IMR-90 (cell line): ENCODE data around the gene PZP. TPM values are rescaled to one million over a fixed set of nuclear protein-coding genes. Genes with fewer than 3 reads are reported as not detected.

ENCODE experiments used
- ATAC-seq: fragments of 200-7000 bp; cut with Tn5 transposase; 2 replicates; pipeline ENCODE4 v1.9.1; 2020; ENCODE audit warnings: low read depth, mild to moderate bottlenecking, moderate library complexity
- Bru-seq: library from RNA; stranded (reverse); fragments of 400-500 nt; gene quantifications from one replicate; lab custom pipeline; 2021; lab: Mats Ljungman, UMichigan
- BruChase-seq, 2 experiments: library from RNA; stranded (reverse); fragments of 400-500 nt; gene quantifications; one replicate each; lab custom pipeline; 2021; lab: Mats Ljungman, UMichigan
- BruUV-seq: library from RNA; stranded (reverse); fragments of 400-500 nt; replicated peaks from 2 replicates; lab custom pipeline; 2021; lab: Mats Ljungman, UMichigan
- CTCF ChIA-PET: fragments of 300-600 bp; formaldehyde crosslinking; extraction: SDS; loops from one replicate; lab custom pipeline; 2021; ENCODE audit warnings: antibody characterized with exemption; lab: Yijun Ruan, JAX
- POLR2A ChIA-PET: fragments of 300-600 bp; sonication (Branson Sonifier 250); formaldehyde crosslinking; loops from one replicate; lab custom pipeline; 2022; ENCODE audit warnings: antibody characterized with exemption; ENCODE audit not compliant: unreplicated experiment; lab: Charles Lee
- DNase-seq: peaks from one replicate; pipeline ENCODE4 v3.0.0; 2013
- H2AFZ ChIP-seq: replicated peaks from 2 replicates; pipeline ENCODE3; 2013; ENCODE audit warnings: low read length, mild to moderate bottlenecking; ENCODE audit not compliant: poor library complexity
- H2AK5ac ChIP-seq: 2 replicates; pipeline ENCODE4 v1.6.1; 2013; ENCODE audit warnings: low read depth, low read length, inconsistent platforms
- H2AK9ac ChIP-seq: replicated peaks from 2 replicates; pipeline ENCODE3; 2013; ENCODE audit warnings: mild to moderate bottlenecking, low read depth, low read length, moderate library complexity; ENCODE audit not compliant: poor library complexity
- H2BK120ac ChIP-seq: 2 replicates; pipeline ENCODE4 v1.6.1; 2013; ENCODE audit warnings: low read depth, low read length, inconsistent platforms
- H2BK15ac ChIP-seq: 3 replicates; pipeline ENCODE4 v1.6.1; 2013; ENCODE audit warnings: low read depth, low read length, inconsistent platforms
- H2BK20ac ChIP-seq: 2 replicates; pipeline ENCODE4 v1.6.1; 2013; ENCODE audit warnings: low read depth, mild to moderate bottlenecking, inconsistent platforms, low read length, moderate library complexity
- H2BK5ac ChIP-seq: 2 replicates; pipeline ENCODE4 v1.6.1; 2013; ENCODE audit warnings: mild to moderate bottlenecking, low read depth, low read length, inconsistent platforms; ENCODE audit not compliant: poor library complexity, severe bottlenecking
- H3K14ac ChIP-seq: replicated peaks from 2 replicates; pipeline ENCODE4 v1.6.1; 2013; ENCODE audit warnings: low read depth, low read length, inconsistent platforms
- H3K18ac ChIP-seq: 2 replicates; pipeline ENCODE4 v1.6.1; 2013; ENCODE audit warnings: low read depth, low read length, control low read depth
- H3K23ac ChIP-seq: 2 replicates; pipeline ENCODE4 v1.6.1; 2013; ENCODE audit warnings: low read depth, low read length, inconsistent platforms
- H3K27ac ChIP-seq: 2 replicates; pipeline ENCODE4 v1.5.1; 2013; ENCODE audit warnings: mild to moderate bottlenecking, control low read depth, low read length; ENCODE audit not compliant: insufficient read depth
- H3K27me3 ChIP-seq: 2 replicates; pipeline ENCODE4 v1.6.1; 2013; ENCODE audit warnings: low read length; ENCODE audit not compliant: control insufficient read depth, insufficient read depth
- H3K36me3 ChIP-seq: 2 replicates; pipeline ENCODE4 v1.6.1; 2013; ENCODE audit warnings: low read length, mixed read lengths; ENCODE audit not compliant: control insufficient read depth, insufficient read depth
- H3K4ac ChIP-seq: 2 replicates; pipeline ENCODE4 v1.6.1; 2013; ENCODE audit warnings: low read depth, low read length, inconsistent platforms
- H3K4me1 ChIP-seq: 2 replicates; pipeline ENCODE4 v1.6.1; 2013; ENCODE audit warnings: low read length, mixed read lengths; ENCODE audit not compliant: control insufficient read depth, insufficient read depth
- H3K4me2 ChIP-seq: 2 replicates; pipeline ENCODE4 v1.6.1; 2013; ENCODE audit warnings: low read depth, mild to moderate bottlenecking, control low read depth, low read length, moderate library complexity
- H3K4me3 ChIP-seq: 2 replicates; pipeline ENCODE4 v1.5.1; 2013; ENCODE audit warnings: low read depth, mild to moderate bottlenecking, control low read depth, low read length, moderate library complexity; ENCODE audit not compliant: insufficient read depth
- H3K56ac ChIP-seq: 2 replicates; pipeline ENCODE4 v1.6.1; 2013; ENCODE audit warnings: low read length, inconsistent platforms; ENCODE audit not compliant: insufficient read depth; ENCODE audit errors: extremely low read depth
- H3K79me1 ChIP-seq, 2 experiments: 2 replicates each; pipeline ENCODE4 v1.6.1; 2013; ENCODE audit warnings: low read length in 2 of 2, inconsistent platforms in 1 of 2, low read depth in 1 of 2
- H3K9ac ChIP-seq: 2 replicates; pipeline ENCODE4 v1.6.1; 2013; ENCODE audit warnings: low read depth, low read length, control low read depth
- H3K9me1 ChIP-seq: 2 replicates; pipeline ENCODE4 v1.6.1; 2013; ENCODE audit warnings: low read length, inconsistent platforms; ENCODE audit not compliant: insufficient read depth
- H3K9me3 ChIP-seq: 2 replicates; pipeline ENCODE4 v1.6.1; 2013; ENCODE audit warnings: low read length; ENCODE audit not compliant: control insufficient read depth, insufficient read depth
- H4K20me1 ChIP-seq: 2 replicates; pipeline ENCODE4 v1.6.1; 2013; ENCODE audit warnings: low read length, inconsistent platforms; ENCODE audit not compliant: insufficient read depth
- H4K5ac ChIP-seq: 2 replicates; pipeline ENCODE4 v1.6.1; 2013; ENCODE audit warnings: mild to moderate bottlenecking, low read depth, low read length, control low read depth
- H4K8ac ChIP-seq, 2 experiments: 2 replicates each; pipeline ENCODE4 v1.6.1; 2013; ENCODE audit warnings: low read depth in 2 of 2, low read length in 2 of 2, control low read depth in 1 of 2, inconsistent platforms in 1 of 2
- H4K91ac ChIP-seq: 2 replicates; pipeline ENCODE4 v1.6.1; 2013; ENCODE audit warnings: low read depth, low read length, inconsistent platforms; ENCODE audit not compliant: insufficient read depth
- CTCF ChIP-seq: conservative IDR thresholded peaks from 2 replicates; pipeline ENCODE4 v1.5.1; 2012; ENCODE audit warnings: mild to moderate bottlenecking, low read depth, low read length, improper control_type of control experiment
- SMC3 ChIP-seq: fragments of 150-350 bp; IDR thresholded peaks from 2 replicates; pipeline ENCODE4 v1.6.1; 2016; ENCODE audit warnings: low read depth, mild to moderate bottlenecking, antibody characterized with exemption, low read length, moderate library complexity
- WGBS, 2 experiments: methylation state at CpG; one replicate each; pipeline versions ENCODE4 v1.1.5 to v1.1.7; 2013; ENCODE audit warnings: missing lambda C conversion rate in 2 of 2; ENCODE audit not compliant: insufficient read length in 1 of 2; ENCODE audit errors: extremely low coverage in 2 of 2; 5-methylcytosine and 5-hydroxymethylcytosine counted together
- dilution Hi-C: fragments of 300-500 bp; cut with HindIII; formaldehyde crosslinking; loops from one replicate; pipeline ENCODE4 v1.14.3; 2018; ENCODE audit warnings: low sequenced_read_pairs; ENCODE audit not compliant: unreplicated experiment
- in situ Hi-C: fragments of 300-500 bp; cut with MboI; formaldehyde crosslinking; loops from 3 replicates; pipeline ENCODE4 v1.14.3; 2019; ENCODE audit warnings: low sequenced_read_pairs, inconsistent platforms, mixed read lengths
- intact Hi-C: fragments of 100-400 bp; cut with micrococcal nuclease; formaldehyde crosslinking; loops from 2 replicates; pipeline ENCODE4 v1.10.0; 2022
- long read RNA-seq: library from polyadenylated mRNA; unstranded; transcript quantifications from one replicate; pipeline ENCODE4 v2.0.0, GENCODE V29; 2021; ENCODE audit not compliant: unreplicated experiment
- polyA plus RNA-seq, 3 experiments: library from polyadenylated mRNA; depleted of rRNA; stranded (reverse); fragments of >200 nt; gene quantifications; 2 replicates each; pipeline ENCODE4 v1.2.3, GENCODE V29; 2012; ENCODE audit warnings: low replicate concordance in 1 of 3
- total RNA-seq: library from RNA; depleted of rRNA; stranded (reverse); fragments of >200 nt; gene quantifications from 2 replicates; pipeline ENCODE4 v1.2.3, GENCODE V29; 2012; rRNA removed

Gene PZP
- total RNA-seq (not detected in 2 replicates), polyA plus RNA-seq (2012; rRNA removed) (not detected in 2 replicates), Bru-seq, nascent RNA (not detected), BruChase-seq, experiment 1, labeled RNA remaining after a 6-hour chase (not detected), BruChase-seq, experiment 2, labeled RNA remaining after a 2-hour chase (not detected)
- not detected in 2 replicates for polyA plus RNA-seq (2012; cell fraction: cytosol; rRNA removed)
- polyA plus RNA-seq (2012; cell fraction: nucleus; rRNA removed; ENCODE audit: low replicate concordance), result not detected in 2 replicates
- long read RNA-seq, result 0 reads

DNA sequence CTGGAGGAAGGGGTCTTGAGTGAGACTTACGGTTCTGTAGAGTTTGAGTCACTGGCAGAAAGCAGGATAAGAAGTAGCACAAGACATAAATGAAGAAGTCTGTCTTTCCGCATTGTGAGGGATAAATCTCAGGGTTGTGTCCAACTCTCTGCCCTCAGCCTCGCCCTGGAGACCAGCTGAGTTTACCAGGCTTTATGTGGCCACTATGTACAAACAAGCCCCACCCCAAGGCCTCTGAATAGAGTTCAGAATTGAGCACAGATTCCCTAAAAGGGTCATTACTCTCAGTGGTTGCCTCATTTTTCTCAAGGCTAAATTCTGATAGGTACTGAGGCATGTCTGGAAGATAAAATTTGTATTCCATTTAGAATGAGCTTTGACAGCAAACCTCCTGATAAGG lies at the start of gene PZP:
PZP (minus strand) TSS at position 167 of the 400 bp plus-strand sequence; CDS start at position 113, 54 bp downstream.
- H2AK9ac ChIP-seq, result no peak within 1 kb of the TSS

More for the DNA sequence above, at the start of gene PZP:
- BruUV-seq, result no TSS peak
- no peak within 1 kb of the TSS for H4K5ac ChIP-seq
- H3K18ac ChIP-seq, result no peak within 1 kb of the TSS
- H3K4me2 ChIP-seq, result no peak within 1 kb of the TSS
- no peak within 1 kb of the TSS for H2AFZ ChIP-seq
- no peaks in the 10 kb centered on the region for H3K4me1 ChIP-seq
- no peaks in the 10 kb centered on the region for H3K79me1 ChIP-seq
- WGBS, 2 experiments, result 32% methylated on average over 2 of the region's 3 CpGs; no CpG with 5 or more reads in 1 of the 2 experiments
- H2BK15ac ChIP-seq, result no peak within 1 kb of the TSS
- no peak within 1 kb of the TSS for H2AK5ac ChIP-seq
- no peak within 1 kb of the TSS for H3K9ac ChIP-seq
- in situ Hi-C loops (no loop called here), dilution Hi-C loops (no loop called here), intact Hi-C loops (no loop called here)
- H2BK120ac ChIP-seq, result no peak within 1 kb of the TSS
- no peaks in the 10 kb centered on the region for H3K27me3 ChIP-seq
- no peak within 1 kb of the TSS for H3K27ac ChIP-seq
- ATAC-seq, result no peak
- H3K14ac ChIP-seq, result no peak within 1 kb of the TSS
- H3K4ac ChIP-seq, result no peak within 1 kb of the TSS
- H2BK20ac ChIP-seq, result no peak within 1 kb of the TSS
- no peak within 1 kb of the TSS for H2BK5ac ChIP-seq
- POLR2A ChIA-PET, result no interaction called here
- no peak for DNase-seq
- no peaks in the 10 kb centered on the region for H3K9me1 ChIP-seq
- no peak within 1 kb of the TSS for H3K56ac ChIP-seq
- no peaks in the 10 kb centered on the region for H4K20me1 ChIP-seq
- no peak within 1 kb of the TSS for H4K91ac ChIP-seq
- no peaks in the 10 kb centered on the region for H3K9me3 ChIP-seq
- H3K23ac ChIP-seq, result no peak within 1 kb of the TSS
- H3K4me3 ChIP-seq, result no peak within 1 kb of the TSS
- H4K8ac ChIP-seq, result no peak within 1 kb of the TSS
- H3K36me3 ChIP-seq, result no peaks in the 10 kb centered on the region
- no peak for TF ChIP-seq CTCF
- no peak for TF ChIP-seq SMC3
- CTCF ChIA-PET, result no interaction called here
